ENCODE results near the gene ASPA. TPM values are rescaled to one million over a fixed set of nuclear protein-coding genes. Genes with fewer than 3 reads are reported as not detected.

Gene ASPA
- total RNA-seq, 6 experiments from 2014 or later = not detected

DNA sequence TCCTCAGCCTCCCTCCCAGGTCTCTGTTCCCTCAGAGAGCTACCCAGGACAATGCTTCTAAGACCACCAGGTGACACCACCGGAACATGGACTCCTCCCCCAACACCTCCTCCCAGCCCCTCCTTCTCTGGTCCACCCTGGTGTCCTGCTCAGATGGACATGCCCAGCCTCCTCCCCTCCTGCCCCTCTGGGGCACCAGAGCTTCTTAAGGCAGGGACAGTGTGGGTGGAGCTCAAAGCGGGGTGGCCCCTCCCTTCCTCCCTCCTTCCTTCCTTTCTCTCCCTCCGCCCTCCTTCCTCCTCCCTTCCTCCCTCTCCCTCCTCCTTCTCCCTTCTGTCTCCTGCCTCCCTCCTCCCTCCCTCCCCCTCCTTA is 59.1 kb downstream of the ASPA start:
- no peaks in the 10 kb centered on the region for H3K36me3 Mint-ChIP-seq (ENCODE audit: low read depth)
- TF ChIP-seq, protein P1, sequence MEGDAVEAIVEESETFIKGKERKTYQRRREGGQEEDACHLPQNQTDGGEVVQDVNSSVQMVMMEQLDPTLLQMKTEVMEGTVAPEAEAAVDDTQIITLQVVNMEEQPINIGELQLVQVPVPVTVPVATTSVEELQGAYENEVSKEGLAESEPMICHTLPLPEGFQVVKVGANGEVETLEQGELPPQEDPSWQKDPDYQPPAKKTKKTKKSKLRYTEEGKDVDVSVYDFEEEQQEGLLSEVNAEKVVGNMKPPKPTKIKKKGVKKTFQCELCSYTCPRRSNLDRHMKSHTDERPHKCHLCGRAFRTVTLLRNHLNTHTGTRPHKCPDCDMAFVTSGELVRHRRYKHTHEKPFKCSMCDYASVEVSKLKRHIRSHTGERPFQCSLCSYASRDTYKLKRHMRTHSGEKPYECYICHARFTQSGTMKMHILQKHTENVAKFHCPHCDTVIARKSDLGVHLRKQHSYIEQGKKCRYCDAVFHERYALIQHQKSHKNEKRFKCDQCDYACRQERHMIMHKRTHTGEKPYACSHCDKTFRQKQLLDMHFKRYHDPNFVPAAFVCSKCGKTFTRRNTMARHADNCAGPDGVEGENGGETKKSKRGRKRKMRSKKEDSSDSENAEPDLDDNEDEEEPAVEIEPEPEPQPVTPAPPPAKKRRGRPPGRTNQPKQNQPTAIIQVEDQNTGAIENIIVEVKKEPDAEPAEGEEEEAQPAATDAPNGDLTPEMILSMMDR (IDR thresholded peaks at IDR 0.05) = no peak
- H3K27ac Mint-ChIP-seq = no peak overlapping the region
- peaks cover 3% of the 10 kb centered on the region; the same call in 1 of the 2 replicates for H3K9me3 Mint-ChIP-seq
- no peak for DNase-seq
- H3K4me3 Mint-ChIP-seq = peak overlapping the region; percentile 28; the same call in 1 of the 2 replicates
- peaks cover 6% of the 10 kb centered on the region for H3K27me3 Mint-ChIP-seq (ENCODE audit: insufficient read depth)
- H3K4me1 Mint-ChIP-seq (ENCODE audit: low read depth) = no peaks in the 10 kb centered on the region

DNA sequence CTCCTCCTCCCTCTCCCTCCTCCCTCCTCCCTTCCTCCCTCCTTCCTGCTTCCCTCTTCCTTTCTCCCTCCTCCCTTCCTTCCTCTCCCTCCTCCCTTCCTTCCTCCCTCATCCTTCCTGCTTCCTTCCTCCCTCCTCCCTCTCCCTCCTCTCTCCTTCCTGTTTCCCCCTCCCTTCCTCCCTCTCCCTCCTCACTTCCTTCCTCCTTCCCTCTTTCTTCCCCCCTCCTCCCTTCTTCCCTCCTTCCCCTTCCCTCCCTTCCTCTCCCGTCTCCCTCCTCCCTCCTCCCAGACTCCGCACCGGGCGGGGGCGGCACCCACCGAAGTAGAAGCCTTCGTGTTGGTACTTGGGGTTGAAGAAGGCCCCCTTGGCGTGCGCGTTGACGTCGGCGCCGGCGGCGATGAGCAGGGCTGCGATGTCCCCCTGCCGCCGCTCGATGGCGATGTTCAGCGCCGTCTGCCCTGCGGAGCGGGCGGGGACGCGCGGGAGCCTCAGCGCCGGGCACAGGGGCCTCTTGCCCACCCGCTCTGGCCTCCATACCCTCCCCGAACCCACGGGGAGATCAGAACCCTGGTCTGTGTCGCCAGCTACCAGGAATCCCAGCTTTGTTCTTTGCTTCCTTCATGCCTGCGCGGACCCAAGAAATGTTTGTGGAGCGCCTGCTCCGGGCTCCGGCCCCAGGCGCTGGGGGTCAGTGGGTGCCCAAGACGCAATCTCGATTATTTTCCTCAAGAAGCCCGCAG is 59.6 kb downstream of the ASPA start:
- TF ChIP-seq, protein P1 (IDR thresholded peaks at IDR 0.05) = peak; percentile 69
- H3K4me3 Mint-ChIP-seq = peak overlapping the region; percentile 60; the same call in 1 of the 2 replicates
- H3K4me1 Mint-ChIP-seq (ENCODE audit: low read depth) = no peaks in the 10 kb centered on the region
- H3K9me3 Mint-ChIP-seq = peaks cover 3% of the 10 kb centered on the region; the same call in 1 of the 2 replicates
- H3K27ac Mint-ChIP-seq = no peak overlapping the region; the same call in 1 of the 2 replicates
- DNase-seq = no peak
- H3K27me3 Mint-ChIP-seq (ENCODE audit: insufficient read depth) = peaks cover 11% of the 10 kb centered on the region
- no peaks in the 10 kb centered on the region for H3K36me3 Mint-ChIP-seq (ENCODE audit: low read depth)

DNA sequence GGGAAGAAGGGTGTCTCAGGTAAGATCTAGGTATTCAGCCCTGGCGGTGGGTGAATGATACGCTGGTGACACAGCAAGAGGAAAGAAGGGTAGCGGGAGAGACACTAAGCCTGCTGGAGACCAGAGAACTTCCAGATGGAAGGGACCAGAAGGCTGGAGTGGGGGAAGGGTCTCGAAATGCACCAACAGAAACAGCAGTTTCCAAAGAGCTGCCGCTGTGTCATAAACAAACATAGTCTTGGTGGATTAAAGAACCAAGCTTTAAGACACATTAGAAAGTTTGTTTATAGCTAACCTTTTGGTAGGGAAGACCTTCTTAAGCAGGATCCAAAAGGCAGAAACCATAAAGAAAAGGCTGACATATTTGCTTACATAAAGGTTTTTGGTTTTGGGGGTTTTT is 60.9 kb downstream of the ASPA start:
- no peak for DNase-seq
- Mint-ChIP-seq H3K4me3 (no peak overlapping the region), H3K27me3 (ENCODE audit: insufficient read depth) (peaks cover 21% of the 10 kb centered on the region), H3K9me3 (peaks cover 3% of the 10 kb centered on the region; the same call in 1 of the 2 replicates), H3K27ac (no peak overlapping the region), H3K4me1 (ENCODE audit: low read depth) (no peaks in the 10 kb centered on the region), H3K36me3 (ENCODE audit: low read depth) (no peaks in the 10 kb centered on the region)
- TF ChIP-seq, protein P1 (IDR thresholded peaks at IDR 0.05) = no peak

DNA sequence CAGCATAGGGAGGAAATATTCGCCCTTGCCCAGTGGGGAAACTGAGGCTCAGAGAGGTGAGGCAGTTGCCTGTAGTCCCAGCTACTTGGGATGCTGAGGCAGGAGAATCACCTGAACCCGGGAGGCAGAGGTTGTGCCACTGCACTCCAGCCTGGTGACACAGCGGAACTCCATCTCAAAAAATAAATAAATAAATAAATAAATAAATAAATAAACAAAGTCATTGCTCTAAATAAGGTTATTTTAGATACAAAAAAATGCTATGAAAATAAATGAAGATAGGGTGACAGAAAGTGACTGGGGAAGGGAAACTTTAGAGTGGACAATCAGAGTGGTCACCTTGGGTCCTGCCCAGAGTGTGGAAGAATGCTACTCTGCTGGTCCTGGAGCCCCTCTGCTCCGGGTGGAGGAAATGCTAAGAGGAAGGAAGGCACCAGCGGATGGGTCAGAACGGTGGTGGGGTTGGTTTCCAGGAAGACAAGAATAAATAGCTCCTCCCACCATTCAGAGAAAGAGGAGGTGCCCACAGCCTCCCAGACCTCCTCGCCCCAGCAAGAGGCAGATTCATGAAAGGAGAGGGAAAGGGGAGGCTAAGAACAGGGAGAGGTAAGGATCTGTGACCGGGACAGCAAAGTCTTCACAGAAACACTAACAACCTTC is 64.2 kb downstream of the ASPA start:
- no peak for DNase-seq
- Mint-ChIP-seq H3K36me3 (ENCODE audit: low read depth) (no peaks in the 10 kb centered on the region), H3K27me3 (ENCODE audit: insufficient read depth) (peaks cover 24% of the 10 kb centered on the region), H3K4me3 (no peak overlapping the region), H3K4me1 (ENCODE audit: low read depth) (no peaks in the 10 kb centered on the region), H3K9me3 (no peaks in the 10 kb centered on the region), H3K27ac (no peak overlapping the region)
- TF ChIP-seq, protein P1 (IDR thresholded peaks at IDR 0.05) = no peak

DNA sequence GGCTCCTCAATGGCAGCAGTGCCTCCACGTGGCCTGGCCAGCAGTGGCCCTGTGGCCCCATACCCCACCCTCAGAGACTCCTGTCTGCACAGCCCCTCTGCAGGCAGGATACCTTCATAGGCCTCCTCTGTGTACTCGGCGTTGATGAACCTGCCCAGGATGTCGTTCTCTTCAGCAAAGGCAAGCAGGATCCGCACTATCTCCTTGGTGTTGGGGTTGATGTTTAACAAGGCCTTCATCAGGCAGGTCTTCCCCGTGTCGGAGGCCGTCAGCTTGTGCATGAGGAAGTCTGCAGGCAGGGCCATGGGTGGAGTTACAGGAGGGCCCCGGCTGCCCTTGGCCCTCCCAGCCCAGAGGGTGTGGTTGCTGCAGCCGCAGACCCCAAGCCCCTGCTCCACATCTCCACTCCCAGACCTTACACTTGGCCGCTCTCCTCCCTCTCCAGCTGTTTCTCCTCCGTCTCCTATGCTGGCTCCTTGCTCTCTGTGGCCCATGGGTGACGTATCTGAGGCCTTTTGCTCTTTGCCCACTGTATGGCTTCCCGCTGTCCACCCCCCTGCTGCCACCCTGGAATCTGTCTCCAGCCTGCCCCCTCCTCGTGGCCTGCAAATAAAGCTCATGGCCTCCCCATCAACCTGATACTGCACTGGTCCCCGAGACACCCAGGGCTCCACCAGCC is 66.8 kb downstream of the ASPA start:
- Mint-ChIP-seq H3K27me3 (ENCODE audit: insufficient read depth) (peaks cover 24% of the 10 kb centered on the region), H3K4me3 (no peak overlapping the region), H3K4me1 (ENCODE audit: low read depth) (no peaks in the 10 kb centered on the region), H3K9me3 (no peaks in the 10 kb centered on the region), H3K27ac (no peak overlapping the region), H3K36me3 (ENCODE audit: low read depth) (no peaks in the 10 kb centered on the region)
- TF ChIP-seq, protein P1 (IDR thresholded peaks at IDR 0.05) = no peak
- DNase-seq = no peak

All from HFFc6 (cell line).